OCI-M2 (cell line): ENCODE data around the gene ZBTB20.

Source experiments
- DNase-seq: peaks from one replicate; lab custom pipeline; 2025; ENCODE audit not compliant: unreplicated experiment; lab: John Stamatoyannopoulos, UW

Gene ZBTB20

GRCh38 chr3:114929971-114930732, 216.9 kb downstream of the ZBTB20 start:
- DNase-seq: no peak

GRCh38 chr3:114928989-114929640, 218.0 kb downstream of the ZBTB20 start:
- DNase-seq: no peak

- peak; percentile 10 for DNase-seq
These were observed 242.5 kb downstream of the ZBTB20 start for GRCh38 chr3:114904633-114905032.

- DNase-seq: no peak
These were observed 243.9 kb downstream of the ZBTB20 start for GRCh38 chr3:114903213-114903612.

- peak; percentile 48 for DNase-seq
These were observed 244.4 kb downstream of the ZBTB20 start for GRCh38 chr3:114902691-114903101.

GRCh38 chr3:114900908-114901307, 246.2 kb downstream of the ZBTB20 start:
- no peak for DNase-seq

GRCh38 chr3:114899186-114899931, 247.7 kb downstream of the ZBTB20 start:
- DNase-seq: no peak

- DNase-seq: no peak
These were observed 250.1 kb downstream of the ZBTB20 start for GRCh38 chr3:114896978-114897377.

GRCh38 chr3:114893361-114893760, 253.7 kb downstream of the ZBTB20 start:
- DNase-seq: no peak

- DNase-seq: no peak
These were observed 254.2 kb downstream of the ZBTB20 start for GRCh38 chr3:114892880-114893279.

- no peak for DNase-seq
These were observed 254.8 kb downstream of the ZBTB20 start for GRCh38 chr3:114892131-114892879.

- no peak for DNase-seq
These were observed 259.3 kb downstream of the ZBTB20 start for GRCh38 chr3:114887806-114888205.

GRCh38 chr3:114886905-114887304, 260.2 kb downstream of the ZBTB20 start:
- no peak for DNase-seq

- no peak for DNase-seq
These were observed 262.7 kb downstream of the ZBTB20 start for GRCh38 chr3:114884213-114884923.

- no peak for DNase-seq
These were observed 267.0 kb downstream of the ZBTB20 start for GRCh38 chr3:114880078-114880477.

GRCh38 chr3:114879059-114880031, 267.7 kb downstream of the ZBTB20 start:
- DNase-seq: no peak

- DNase-seq: no peak
These were observed 268.8 kb downstream of the ZBTB20 start for GRCh38 chr3:114878114-114878839.

- DNase-seq: no peak
These were observed 269.5 kb downstream of the ZBTB20 start for GRCh38 chr3:114877378-114878113.
